GM19455 (cell line): ENCODE measurements around the gene CDC42SE2.
"Not testable (repeated sequence)": the region's sequence is repeated elsewhere in the genome, so short reads cannot be mapped to it uniquely, and the experiment has no call there.

ENCODE experiments used
- ATAC-seq: cut with Tn5 transposase; IDR thresholded peaks from one replicate; pipeline ENCODE4 v1.9.1; 2021; ENCODE audit not compliant: unreplicated experiment

Gene CDC42SE2

GRCh38 chr5:131363811-131364506 is 100.1 kb downstream of the CDC42SE2 start:
- no peak for ATAC-seq

GRCh38 chr5:131364507-131365050 is 100.7 kb downstream of the CDC42SE2 start:
- no peak for ATAC-seq

- ATAC-seq, result no peak
These were observed 102.6 kb downstream of the CDC42SE2 start for GRCh38 chr5:131366428-131366827.

GRCh38 chr5:131367219-131367860 is 103.5 kb downstream of the CDC42SE2 start:
- no peak for ATAC-seq

GRCh38 chr5:131368866-131369265 is 105.0 kb downstream of the CDC42SE2 start:
- no peak for ATAC-seq

- ATAC-seq, result no peak
These were observed 105.7 kb downstream of the CDC42SE2 start for GRCh38 chr5:131369558-131369957.

GRCh38 chr5:131371835-131372234 is 108.0 kb downstream of the CDC42SE2 start:
- no peak for ATAC-seq

GRCh38 chr5:131373265-131373664 is 109.4 kb downstream of the CDC42SE2 start:
- no peak for ATAC-seq

- ATAC-seq, result peak; percentile 41
These were observed 111.5 kb downstream of the CDC42SE2 start for GRCh38 chr5:131375351-131375750.

- ATAC-seq, result no peak
These were observed 113.5 kb downstream of the CDC42SE2 start for GRCh38 chr5:131377346-131377745.

- no peak for ATAC-seq
These were observed 114.0 kb downstream of the CDC42SE2 start for GRCh38 chr5:131377785-131378325.

GRCh38 chr5:131378721-131379541 is 115.1 kb downstream of the CDC42SE2 start:
- peak; percentile 31 for ATAC-seq

GRCh38 chr5:131379723-131380122 is 115.9 kb downstream of the CDC42SE2 start:
- ATAC-seq, result no peak

GRCh38 chr5:131380238-131380637 is 116.4 kb downstream of the CDC42SE2 start:
- not testable (repeated sequence) for ATAC-seq

GRCh38 chr5:131381021-131381420 is 117.2 kb downstream of the CDC42SE2 start:
- no peak for ATAC-seq

- ATAC-seq, result peak; percentile 59
These were observed 117.9 kb downstream of the CDC42SE2 start for GRCh38 chr5:131381777-131382176.

- peak; percentile 55 for ATAC-seq
These were observed 118.8 kb downstream of the CDC42SE2 start for GRCh38 chr5:131382407-131383395.

GRCh38 chr5:131384173-131384572 is 120.3 kb downstream of the CDC42SE2 start:
- no peak for ATAC-seq

- ATAC-seq, result no peak
These were observed 120.9 kb downstream of the CDC42SE2 start for GRCh38 chr5:131384616-131385214.

- ATAC-seq, result no peak
These were observed 122.3 kb downstream of the CDC42SE2 start for GRCh38 chr5:131386124-131386523.
